ENCODE data around the gene HS6ST1.

HS6ST1 gene, protein sequence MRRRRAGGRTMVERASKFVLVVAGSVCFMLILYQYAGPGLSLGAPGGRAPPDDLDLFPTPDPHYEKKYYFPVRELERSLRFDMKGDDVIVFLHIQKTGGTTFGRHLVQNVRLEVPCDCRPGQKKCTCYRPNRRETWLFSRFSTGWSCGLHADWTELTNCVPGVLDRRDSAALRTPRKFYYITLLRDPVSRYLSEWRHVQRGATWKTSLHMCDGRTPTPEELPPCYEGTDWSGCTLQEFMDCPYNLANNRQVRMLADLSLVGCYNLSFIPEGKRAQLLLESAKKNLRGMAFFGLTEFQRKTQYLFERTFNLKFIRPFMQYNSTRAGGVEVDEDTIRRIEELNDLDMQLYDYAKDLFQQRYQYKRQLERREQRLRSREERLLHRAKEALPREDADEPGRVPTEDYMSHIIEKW

GRCh38 chr2:128318776-128319464, at the start of gene HS6ST1:
Gene HS6ST1, minus strand, starts transcription at chr2:128318868. Its CDS starts 305 bp downstream, at chr2:128318563.
- DNase-seq, result peak; percentile 91

DNA sequence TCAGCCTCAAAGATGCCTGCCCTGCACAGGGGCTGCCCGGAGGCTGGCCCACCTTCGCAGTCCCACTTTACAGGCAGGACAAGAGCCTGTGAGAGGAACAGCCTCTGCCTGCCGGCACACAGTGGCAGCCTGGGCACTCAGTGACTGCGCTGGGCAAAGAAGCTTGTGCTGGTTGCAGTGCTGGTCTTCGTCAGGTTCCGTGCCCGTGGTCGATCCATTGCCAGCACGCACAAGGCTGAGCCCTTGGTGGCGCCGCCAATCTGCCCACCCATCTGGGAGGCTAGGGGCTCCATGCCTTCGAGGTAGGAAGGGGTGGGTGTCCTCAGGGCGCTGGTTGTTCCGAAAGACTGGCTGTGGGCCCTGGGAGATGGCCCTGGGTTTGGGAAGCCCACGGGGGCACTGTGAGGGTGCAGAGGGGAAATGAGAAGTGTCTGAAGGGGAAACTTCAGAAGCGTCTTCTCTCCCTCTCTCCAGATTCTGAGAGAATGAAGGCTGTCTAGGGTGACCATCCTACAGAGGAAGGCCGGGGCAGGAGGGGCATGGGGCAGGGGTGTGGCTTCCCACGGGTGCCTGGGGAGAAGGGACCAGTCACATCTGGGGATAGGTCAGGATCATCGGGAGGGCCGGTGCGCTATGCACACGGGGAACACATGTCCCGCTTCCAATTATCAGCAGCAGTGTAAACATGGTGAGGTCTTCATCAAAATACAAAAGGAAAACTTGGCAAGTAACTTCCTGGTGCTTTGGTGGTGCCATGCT, 49.1 kb upstream of the HS6ST1 start:
- DNase-seq, result no peak

DNA sequence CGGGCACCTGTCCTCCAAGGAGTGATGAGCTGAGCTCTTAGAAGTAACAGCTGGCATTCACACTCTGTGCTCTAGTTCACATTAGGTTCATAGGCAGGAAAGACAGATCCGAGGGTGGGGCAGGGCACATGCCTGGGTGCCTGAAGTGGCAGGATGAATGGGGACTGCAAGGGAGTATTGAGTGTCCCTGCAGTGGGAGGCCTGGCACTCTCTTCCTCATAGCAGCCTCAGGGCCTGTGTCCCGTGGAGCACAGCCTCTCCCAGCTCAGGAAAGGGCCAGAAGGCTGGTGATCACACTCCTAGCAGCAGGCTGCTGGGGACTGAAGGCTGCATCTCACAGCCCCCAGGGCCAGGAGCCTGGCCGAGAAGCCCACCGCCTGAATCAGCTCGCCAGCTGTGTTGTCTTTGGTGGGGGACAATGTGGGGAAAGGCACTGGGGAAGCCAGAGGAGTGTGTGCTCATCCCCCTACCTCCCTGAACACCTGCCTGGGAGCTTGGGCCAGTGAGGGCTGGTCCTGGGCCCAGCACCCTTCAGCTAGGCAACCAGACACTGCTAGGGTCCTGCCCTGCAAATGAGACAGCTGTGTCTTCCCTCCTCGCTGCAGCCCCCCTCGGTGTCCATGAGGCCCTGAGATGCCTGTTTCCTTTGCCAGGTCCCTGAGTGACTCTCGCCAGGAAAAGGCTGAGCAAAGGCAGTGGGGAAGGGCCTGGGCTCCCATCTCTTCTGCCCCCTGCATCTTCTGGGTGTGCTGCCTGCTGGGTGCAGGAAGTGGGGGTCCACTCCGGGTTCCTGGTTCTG, 48.2 kb upstream of the HS6ST1 start:
- no peak for DNase-seq

- DNase-seq, result no peak
These were observed 46.7 kb upstream of the HS6ST1 start for GRCh38 chr2:128365217-128365905.

DNA sequence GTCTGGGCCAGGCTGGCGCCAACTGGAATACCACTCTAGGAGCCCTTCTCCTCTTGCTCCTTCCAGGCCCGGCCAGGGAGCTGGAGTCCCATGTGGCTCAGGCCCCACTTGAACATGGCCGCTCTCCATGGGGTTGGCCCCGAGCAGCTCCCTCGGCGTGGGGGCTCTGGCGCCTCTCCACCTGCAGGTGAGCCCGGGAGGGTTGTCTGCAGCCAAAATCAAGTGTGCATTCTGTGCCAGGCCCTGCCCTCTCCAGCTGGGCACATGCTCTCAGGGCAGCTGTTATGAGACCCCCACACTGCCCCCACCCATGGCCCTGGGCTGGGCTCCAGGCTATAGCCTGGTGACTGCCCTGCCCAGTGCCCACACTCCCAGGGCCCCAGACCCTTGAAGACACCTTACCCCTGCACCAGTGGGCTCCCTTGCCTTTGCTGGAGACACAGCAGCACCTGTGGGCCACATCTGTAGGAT, 45.8 kb upstream of the HS6ST1 start:
- DNase-seq, result no peak

GRCh38 chr2:128363934-128364361, 45.3 kb upstream of the HS6ST1 start:
- DNase-seq, result no peak

GRCh38 chr2:128362889-128363228, 44.2 kb upstream of the HS6ST1 start:
- no peak for DNase-seq

DNA sequence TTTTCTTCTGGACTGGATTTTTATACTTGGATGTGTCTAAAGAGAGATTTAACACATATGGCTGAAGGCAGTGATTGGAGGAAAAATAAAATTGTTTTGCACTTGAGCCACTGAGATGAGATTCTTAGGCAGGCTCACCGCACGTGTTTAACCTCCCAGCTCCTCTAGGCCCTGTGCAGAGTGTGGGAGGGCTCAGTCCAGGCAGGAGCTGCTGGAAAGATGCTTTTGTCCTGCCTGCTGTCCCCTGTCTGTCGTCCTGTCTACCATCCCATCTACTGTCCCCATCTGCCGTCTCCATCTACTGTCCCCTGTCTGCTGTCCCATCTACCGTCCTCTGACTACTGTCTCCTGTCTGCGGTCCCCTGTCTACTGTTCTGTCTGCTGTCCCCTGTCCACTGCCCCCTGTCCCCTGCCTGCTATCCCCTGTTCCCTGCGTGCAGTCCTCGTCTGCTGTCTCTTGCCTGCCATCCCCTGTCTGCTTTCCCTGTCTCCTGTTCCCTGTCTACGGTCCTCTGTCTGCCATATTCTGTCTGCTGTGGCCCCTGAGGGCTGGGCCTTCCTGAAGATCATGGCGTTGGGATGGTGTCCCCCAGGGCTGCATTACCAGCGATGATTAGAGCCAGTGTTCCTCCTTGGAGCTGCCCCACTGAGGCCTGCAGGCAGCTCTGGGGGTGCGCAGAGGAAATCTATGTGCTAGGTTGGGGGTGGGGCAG, 43.7 kb upstream of the HS6ST1 start:
- DNase-seq, result no peak

- DNase-seq, result no peak
These were observed 42.9 kb upstream of the HS6ST1 start for GRCh38 chr2:128361376-128362131.

GRCh38 chr2:128360711-128361110, 42.0 kb upstream of the HS6ST1 start:
- no peak for DNase-seq

- no peak for DNase-seq
These were observed 41.2 kb upstream of the HS6ST1 start for GRCh38 chr2:128359841-128360240.

- DNase-seq, result no peak
These were observed 40.5 kb upstream of the HS6ST1 start for GRCh38 chr2:128358941-128359731.

GRCh38 chr2:128357506-128358370, 39.1 kb upstream of the HS6ST1 start:
- DNase-seq, result no peak

DNA sequence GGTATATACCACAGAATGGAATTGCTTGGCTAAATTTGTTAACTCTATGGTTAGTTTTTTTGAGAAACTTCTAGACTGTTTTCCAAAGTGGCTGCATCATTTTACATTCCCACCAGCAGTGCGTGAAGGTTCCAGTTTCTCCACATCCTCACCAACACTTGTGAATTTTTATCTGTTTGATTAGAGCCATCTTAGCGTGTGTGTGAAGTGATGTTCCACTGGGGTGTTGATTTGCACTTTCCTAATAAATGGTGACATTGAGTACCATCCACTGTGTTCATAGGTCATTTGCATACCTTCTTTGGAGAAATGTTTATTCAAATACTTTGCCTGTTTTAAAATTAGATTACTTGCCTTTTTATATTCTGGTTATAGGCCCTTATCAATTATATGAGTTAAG, 37.5 kb upstream of the HS6ST1 start:
- no peak for DNase-seq

DNA sequence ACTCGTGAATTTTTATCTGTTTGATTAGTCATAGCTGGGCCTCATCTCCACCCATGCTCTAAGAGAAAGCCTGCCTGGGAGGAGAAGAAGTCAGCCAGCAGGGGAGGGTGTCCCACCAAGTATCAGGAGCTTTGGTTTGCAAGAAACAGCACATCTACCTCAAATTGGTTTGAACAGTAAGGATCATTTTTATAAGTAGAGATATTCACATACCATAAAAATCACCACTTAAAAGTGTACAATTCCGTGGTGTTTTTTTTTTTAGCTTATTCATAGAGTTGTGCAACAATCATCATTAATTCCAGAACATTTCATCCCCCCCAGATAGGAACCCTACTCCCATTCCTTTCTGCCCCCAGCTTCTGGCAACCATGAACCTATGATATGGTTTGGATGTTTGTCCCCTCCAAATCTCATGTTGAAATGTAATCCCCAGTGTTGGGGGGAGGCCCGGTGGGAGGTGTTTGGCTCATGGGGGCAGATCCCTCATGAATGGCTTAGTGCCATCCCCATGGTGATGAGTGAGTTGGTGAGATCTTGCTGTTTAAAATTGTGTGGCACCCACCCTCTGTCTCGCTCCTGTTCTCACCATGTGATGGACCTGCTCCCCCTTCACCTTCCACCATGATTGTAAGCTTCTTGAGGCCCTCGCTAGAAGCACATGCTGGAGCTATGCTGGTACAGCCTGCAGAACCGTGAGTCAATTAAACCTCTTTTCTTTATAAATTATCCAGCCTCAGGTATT, 36.2 kb upstream of the HS6ST1 start:
- no peak for DNase-seq

GRCh38 chr2:128354161-128354560, 35.5 kb upstream of the HS6ST1 start:
- no peak for DNase-seq

DNA sequence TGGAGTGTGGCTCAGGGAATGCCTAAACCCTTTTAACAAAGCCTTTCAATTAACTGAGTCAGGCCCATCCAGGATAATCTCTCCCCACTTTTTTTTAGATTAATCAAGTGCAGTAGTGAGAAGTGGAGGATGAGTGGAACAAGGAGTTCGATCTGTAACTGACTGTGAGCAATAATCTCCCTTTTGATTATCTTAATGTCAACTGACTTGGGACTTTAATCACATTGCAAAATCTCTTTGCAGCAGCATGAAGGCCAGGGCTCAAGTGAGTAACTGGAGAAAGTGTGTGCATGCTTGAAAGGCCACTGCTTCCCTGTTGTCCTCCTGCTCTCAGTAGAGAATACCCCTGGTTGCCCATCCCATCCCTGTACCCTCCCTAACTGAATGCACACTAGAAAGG, 32.1 kb upstream of the HS6ST1 start:
- DNase-seq, result no peak

DNA sequence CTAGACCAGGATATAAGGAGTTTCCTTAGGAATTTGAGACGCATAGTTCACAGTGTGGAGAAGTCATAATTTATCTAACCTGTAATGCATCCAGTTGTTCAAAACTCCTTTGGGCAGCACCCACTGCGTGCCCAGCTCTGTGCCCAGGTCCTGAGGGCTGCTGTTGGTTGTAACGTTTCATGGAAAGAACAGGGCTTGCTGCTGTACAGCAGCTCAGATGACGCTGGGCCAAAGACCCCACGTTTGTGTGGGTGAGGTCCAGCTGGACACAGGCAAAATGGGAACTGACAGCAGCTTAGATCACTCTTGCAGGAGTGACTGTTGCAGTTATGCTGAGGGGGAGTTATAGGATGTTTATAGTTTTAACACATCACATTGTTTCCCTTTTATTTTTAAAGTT, 30.0 kb upstream of the HS6ST1 start:
- no peak for DNase-seq
